Measurements from ENCODE around the gene UCP3.
A peak's percentile ranks its signal among the peaks of the same experiment; 100 is the strongest.

Gene UCP3

GRCh38 chr11:74010306-74011300 is 1.7 kb upstream of the UCP3 start:
- peaks cover 21% of the 10 kb centered on the region for H3K36me3 Mint-ChIP-seq (ENCODE audit: low read depth)
- DNase-seq = no peak
- no peaks in the 10 kb centered on the region for H3K9me3 Mint-ChIP-seq
- peaks cover 4% of the 10 kb centered on the region for H3K27me3 Mint-ChIP-seq (ENCODE audit: low read depth, poor library complexity)
- peaks cover 46% of the 10 kb centered on the region for H3K4me1 Mint-ChIP-seq
- H3K4me3 Mint-ChIP-seq = no peak overlapping the region
- TF ChIP-seq CTCF (IDR thresholded peaks at IDR 0.05) = no peak
- H3K27ac Mint-ChIP-seq = peak overlapping the region; percentile 72

- Mint-ChIP-seq H3K27me3 (ENCODE audit: low read depth, poor library complexity) (peaks cover 4% of the 10 kb centered on the region), H3K4me3 (no peak overlapping the region), H3K4me1 (peaks cover 46% of the 10 kb centered on the region), H3K36me3 (ENCODE audit: low read depth) (peaks cover 18% of the 10 kb centered on the region), H3K27ac (no peak overlapping the region), H3K9me3 (no peaks in the 10 kb centered on the region)
- DNase-seq = no peak
- no peak for TF ChIP-seq CTCF (IDR thresholded peaks at IDR 0.05)
Measured at GRCh38 chr11:74009675-74010305, 905 bp upstream of the UCP3 start.

- Mint-ChIP-seq H3K27ac (peak overlapping the region; percentile 8), H3K4me1 (peaks cover 46% of the 10 kb centered on the region), H3K9me3 (no peaks in the 10 kb centered on the region), H3K4me3 (peak overlapping the region; percentile 5), H3K27me3 (ENCODE audit: low read depth, poor library complexity) (peaks cover 4% of the 10 kb centered on the region), H3K36me3 (ENCODE audit: low read depth) (peaks cover 18% of the 10 kb centered on the region)
- no peak for TF ChIP-seq CTCF (IDR thresholded peaks at IDR 0.05)
- DNase-seq = no peak
Measured at GRCh38 chr11:74009230-74009547, 304 bp upstream of the UCP3 start.

GRCh38 chr11:74007691-74008372 is 1.1 kb downstream of the UCP3 start:
- peaks cover 46% of the 10 kb centered on the region for H3K4me1 Mint-ChIP-seq
- no peaks in the 10 kb centered on the region for H3K9me3 Mint-ChIP-seq
- H3K4me3 Mint-ChIP-seq = no peak overlapping the region
- H3K27me3 Mint-ChIP-seq (ENCODE audit: low read depth, poor library complexity) = peaks cover 4% of the 10 kb centered on the region
- DNase-seq = no peak
- H3K27ac Mint-ChIP-seq = no peak overlapping the region
- no peak for TF ChIP-seq CTCF (IDR thresholded peaks at IDR 0.05)
- peaks cover 29% of the 10 kb centered on the region for H3K36me3 Mint-ChIP-seq (ENCODE audit: low read depth)

GRCh38 chr11:74006743-74007304 is 2.1 kb downstream of the UCP3 start:
- TF ChIP-seq CTCF (IDR thresholded peaks at IDR 0.05) = no peak
- Mint-ChIP-seq H3K27me3 (ENCODE audit: low read depth, poor library complexity) (peaks cover 4% of the 10 kb centered on the region), H3K4me1 (peaks cover 45% of the 10 kb centered on the region), H3K27ac (peak overlapping the region; percentile 57), H3K4me3 (no peak overlapping the region), H3K36me3 (ENCODE audit: low read depth) (peaks cover 29% of the 10 kb centered on the region), H3K9me3 (no peaks in the 10 kb centered on the region)
- no peak for DNase-seq
